GM12875 (cell line): ENCODE data around the gene EPHA4.

Experiments
- H3K4me3 ChIP-seq: one replicate; pipeline ENCODE4 v1.5.1; 2011; ENCODE audit warnings: low read depth, low read length, control low read depth
- CTCF ChIP-seq: IDR thresholded peaks from 2 replicates; pipeline ENCODE4 v1.5.1; 2011; ENCODE audit warnings: low read depth, mild to moderate bottlenecking, control low read depth, inconsistent platforms, low read length, moderate library complexity, borderline replicate concordance; ENCODE audit not compliant: insufficient read depth

The EPHA4 gene

DNA sequence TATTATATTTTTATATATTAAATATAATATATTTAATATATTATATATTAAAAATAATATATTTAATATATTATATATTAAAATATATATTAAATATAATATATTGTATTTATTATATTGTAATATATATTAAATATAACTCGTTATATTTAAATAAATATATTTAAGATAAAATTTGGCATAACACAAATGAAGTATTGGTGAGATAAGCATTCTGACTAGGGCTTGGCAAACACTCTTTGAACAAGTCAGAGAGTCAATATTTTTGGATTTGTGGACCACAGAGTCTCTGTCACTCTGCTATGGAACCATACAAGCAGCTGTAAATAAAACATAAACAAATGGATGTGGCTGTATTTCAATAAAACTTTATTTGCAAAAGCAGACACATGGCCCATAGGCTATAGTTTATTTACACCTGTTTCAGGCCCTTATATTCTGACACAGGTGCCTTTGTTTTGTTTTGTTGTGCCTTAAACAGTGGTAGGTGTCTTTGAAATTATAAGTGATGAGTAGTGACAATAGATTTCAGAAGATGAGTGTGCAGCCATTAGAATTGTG, 190.1 kb downstream of the EPHA4 start:
- TF ChIP-seq CTCF, result no peak
- no peak overlapping the region for H3K4me3 ChIP-seq

DNA sequence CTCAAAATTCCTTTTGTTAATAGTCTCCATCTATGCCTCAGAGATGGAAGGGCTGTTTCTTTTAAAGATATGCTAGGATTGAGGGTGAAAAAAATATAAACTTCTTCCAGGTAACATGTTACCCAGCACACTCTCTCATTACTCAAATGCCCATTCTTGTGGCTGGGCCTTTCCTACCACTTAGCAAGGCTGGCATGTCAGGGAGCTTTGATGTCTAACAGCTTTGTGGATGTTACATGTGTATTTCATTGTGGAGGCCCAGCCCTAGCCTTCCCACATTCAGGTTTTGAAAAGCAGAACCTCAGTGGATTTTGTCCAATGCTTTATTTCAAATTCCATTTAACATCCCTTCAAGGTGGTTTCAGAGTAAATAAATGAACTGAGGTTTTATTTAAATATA, 191.4 kb downstream of the EPHA4 start:
- TF ChIP-seq CTCF, result no peak
- no peak overlapping the region for H3K4me3 ChIP-seq

- no peak for TF ChIP-seq CTCF
- no peak overlapping the region for H3K4me3 ChIP-seq
Observed at GRCh38 chr2:221380062-221380461, 192.0 kb downstream of the EPHA4 start.

- TF ChIP-seq CTCF, result no peak
- no peak overlapping the region for H3K4me3 ChIP-seq
Observed at GRCh38 chr2:221377597-221377996, 194.5 kb downstream of the EPHA4 start.

- H3K4me3 ChIP-seq, result no peak overlapping the region
- no peak for TF ChIP-seq CTCF
Observed at GRCh38 chr2:221377066-221377465, 195.0 kb downstream of the EPHA4 start.

DNA sequence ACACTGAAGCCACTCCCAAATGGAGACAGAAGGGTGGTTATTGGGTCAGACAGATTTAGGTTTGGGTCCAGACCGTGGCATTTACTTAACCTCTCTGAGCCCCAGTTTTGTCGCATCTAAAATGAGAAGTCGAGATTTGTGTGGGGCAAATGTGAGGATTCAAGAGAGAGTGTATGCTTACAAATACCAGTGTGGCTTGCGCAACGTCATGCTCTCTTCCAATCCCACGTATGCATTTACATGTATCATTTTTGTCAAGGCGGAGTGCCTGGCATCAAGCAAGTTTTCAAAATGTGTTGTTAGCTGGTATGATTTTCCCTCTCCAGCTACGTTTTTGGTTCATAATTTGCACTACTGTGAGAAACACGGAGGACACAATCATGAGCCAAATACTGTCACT, 197.9 kb downstream of the EPHA4 start:
- H3K4me3 ChIP-seq, result no peak overlapping the region
- TF ChIP-seq CTCF, result no peak

GRCh38 chr2:221372907-221373306, 199.2 kb downstream of the EPHA4 start:
- no peak overlapping the region for H3K4me3 ChIP-seq
- TF ChIP-seq CTCF, result no peak
